BLaER1 (cell line): ENCODE results near the gene FAM3A.
A peak's percentile ranks its signal among the peaks of the same experiment; 100 is the strongest.

Experiments
- H3K27ac ChIP-seq: shearing (Covaris generic); formaldehyde crosslinking; 2 replicates; pipeline ENCODE4 v1.8.1; 2022
- H3K27me3 ChIP-seq: shearing (Covaris generic); formaldehyde crosslinking; 2 replicates; pipeline ENCODE4 v1.8.1; 2022
- H3K36me3 ChIP-seq: shearing (Covaris generic); formaldehyde crosslinking; 2 replicates; pipeline ENCODE4 v1.8.1; 2022
- H3K4me1 ChIP-seq: shearing (Covaris generic); formaldehyde crosslinking; 2 replicates; pipeline ENCODE4 v1.8.1; 2022
- H3K4me2 ChIP-seq: shearing (Covaris generic); formaldehyde crosslinking; 2 replicates; pipeline ENCODE4 v1.8.1; 2022
- H3K4me3 ChIP-seq: shearing (Covaris generic); formaldehyde crosslinking; 2 replicates; pipeline ENCODE4 v1.8.1; 2022
- H3K9ac ChIP-seq: shearing (Covaris generic); formaldehyde crosslinking; 2 replicates; pipeline ENCODE4 v1.8.1; 2022
- H3K9me3 ChIP-seq: shearing (Covaris generic); formaldehyde crosslinking; 2 replicates; pipeline ENCODE4 v1.8.1; 2022
- H4K20me1 ChIP-seq: shearing (Covaris generic); formaldehyde crosslinking; 2 replicates; pipeline ENCODE4 v1.8.1; 2022
- Cebpa-rat ChIP-seq: shearing (Covaris generic); IDR thresholded peaks from 2 replicates; pipeline ENCODE4 v1.8.1; 2022

Gene FAM3A

GRCh38 chrX:154484255-154485149 is 31.5 kb downstream of the FAM3A start:
- Histone ChIP-seq H4K20me1 (peaks cover 40% of the 10 kb centered on the region), H3K27ac (0 out of 2 replicates have a peak overlapping the region, but pooled peaks have one; percentile 2), H3K4me2 (peak overlapping the region; percentile 77), H3K4me3 (peak overlapping the region; percentile 80), H3K9me3 (peaks cover 32% of the 10 kb centered on the region), H3K4me1 (peaks cover 58% of the 10 kb centered on the region), H3K9ac (0 out of 2 replicates have a peak overlapping the region, but pooled peaks have one; percentile 86), H3K27me3 (peaks cover 45% of the 10 kb centered on the region), H3K36me3 (peaks cover 30% of the 10 kb centered on the region)
- no peak for TF ChIP-seq Cebpa-rat

- no peak for TF ChIP-seq Cebpa-rat
- H3K27me3 ChIP-seq = peaks cover 48% of the 10 kb centered on the region
- peaks cover 40% of the 10 kb centered on the region for H4K20me1 ChIP-seq
- peak overlapping the region; percentile 38 for H3K27ac ChIP-seq
- peaks cover 56% of the 10 kb centered on the region for H3K4me1 ChIP-seq
- peak overlapping the region; percentile 29; the same call in 1 of the 2 replicates for H3K9ac ChIP-seq
- H3K4me2 ChIP-seq = peak overlapping the region; percentile 77
- peaks cover 25% of the 10 kb centered on the region for H3K9me3 ChIP-seq
- no peak overlapping the region for H3K4me3 ChIP-seq
- peaks cover 27% of the 10 kb centered on the region for H3K36me3 ChIP-seq
Measured at GRCh38 chrX:154483325-154483724, 32.7 kb downstream of the FAM3A start.

- peaks cover 19% of the 10 kb centered on the region for H3K9me3 ChIP-seq
- H3K36me3 ChIP-seq = peaks cover 22% of the 10 kb centered on the region
- H4K20me1 ChIP-seq = peaks cover 39% of the 10 kb centered on the region
- H3K27me3 ChIP-seq = peaks cover 48% of the 10 kb centered on the region
- no peak for TF ChIP-seq Cebpa-rat
- no peak overlapping the region for H3K4me3 ChIP-seq
- peaks cover 60% of the 10 kb centered on the region for H3K4me1 ChIP-seq
- H3K27ac ChIP-seq = peak overlapping the region; percentile 38
- H3K4me2 ChIP-seq = peak overlapping the region; percentile 77
- 0 out of 2 replicates have a peak overlapping the region, but pooled peaks have one; percentile 29 for H3K9ac ChIP-seq
Measured at GRCh38 chrX:154482786-154483185, 33.2 kb downstream of the FAM3A start.

GRCh38 chrX:154481911-154482601 is 34.0 kb downstream of the FAM3A start:
- Histone ChIP-seq H3K4me3 (no peak overlapping the region), H3K27me3 (peaks cover 48% of the 10 kb centered on the region), H3K9ac (no peak overlapping the region), H3K27ac (no peak overlapping the region), H3K4me1 (peaks cover 61% of the 10 kb centered on the region), H3K4me2 (peak overlapping the region; percentile 77), H3K9me3 (peaks cover 12% of the 10 kb centered on the region; the same call in 1 of the 2 replicates), H3K36me3 (peaks cover 20% of the 10 kb centered on the region), H4K20me1 (peaks cover 34% of the 10 kb centered on the region)
- no peak for TF ChIP-seq Cebpa-rat

GRCh38 chrX:154481195-154481594 is 34.8 kb downstream of the FAM3A start:
- Histone ChIP-seq H3K27me3 (peaks cover 53% of the 10 kb centered on the region), H3K27ac (no peak overlapping the region), H4K20me1 (peaks cover 34% of the 10 kb centered on the region), H3K4me1 (peaks cover 64% of the 10 kb centered on the region), H3K4me3 (no peak overlapping the region), H3K4me2 (no peak overlapping the region), H3K9ac (no peak overlapping the region), H3K36me3 (peaks cover 20% of the 10 kb centered on the region), H3K9me3 (peaks cover 6% of the 10 kb centered on the region; the same call in 1 of the 2 replicates)
- TF ChIP-seq Cebpa-rat = no peak

- TF ChIP-seq Cebpa-rat = no peak
- Histone ChIP-seq H3K9ac (peak within 1 kb of the TSS; percentile 76), H4K20me1 (peaks cover 18% of the 10 kb centered on the region), H3K36me3 (peaks cover 6% of the 10 kb centered on the region), H3K4me3 (peak within 1 kb of the TSS; percentile 69), H3K9me3 (no peaks in the 10 kb centered on the region; the same call in 1 of the 2 replicates), H3K4me2 (peak within 1 kb of the TSS; percentile 81), H3K27me3 (peaks cover 47% of the 10 kb centered on the region), H3K27ac (peak within 1 kb of the TSS; percentile 81), H3K4me1 (peaks cover 48% of the 10 kb centered on the region)
Measured at GRCh38 chrX:154478728-154479622, 37.1 kb downstream of the FAM3A start, which contains the start of gene LAGE3. LAGE3 (minus strand) TSS chrX:154479281; CDS start chrX:154478915, 366 bp downstream.

- Histone ChIP-seq H3K4me3 (peak overlapping the region; percentile 69), H3K9ac (peak overlapping the region; percentile 76; the same call in 1 of the 2 replicates), H3K9me3 (no peaks in the 10 kb centered on the region; the same call in 1 of the 2 replicates), H3K27ac (0 out of 2 replicates have a peak overlapping the region, but pooled peaks have one; percentile 81), H3K27me3 (peaks cover 37% of the 10 kb centered on the region), H3K36me3 (peaks cover 7% of the 10 kb centered on the region; the same call in 1 of the 2 replicates), H4K20me1 (peaks cover 18% of the 10 kb centered on the region; the same call in 1 of the 2 replicates), H3K4me2 (peak overlapping the region; percentile 81), H3K4me1 (peaks cover 38% of the 10 kb centered on the region)
- no peak for TF ChIP-seq Cebpa-rat
Measured at GRCh38 chrX:154477891-154478477, 38.0 kb downstream of the FAM3A start.

GRCh38 chrX:154476821-154477220 is 39.2 kb downstream of the FAM3A start:
- Histone ChIP-seq H3K9me3 (no peaks in the 10 kb centered on the region; the same call in 1 of the 2 replicates), H3K4me2 (no peak overlapping the region), H3K27ac (no peak overlapping the region)

More at GRCh38 chrX:154476821-154477220, 39.2 kb downstream of the FAM3A start:
- Histone ChIP-seq H4K20me1 (0 out of 2 replicates have a peak, but pooled peaks cover 10% of the 10 kb centered on the region), H3K36me3 (peaks cover 17% of the 10 kb centered on the region), H3K4me1 (peaks cover 27% of the 10 kb centered on the region), H3K9ac (no peak overlapping the region), H3K27me3 (peaks cover 25% of the 10 kb centered on the region), H3K4me3 (no peak overlapping the region)
- no peak for TF ChIP-seq Cebpa-rat
